OCI-LY1 (cell line): ENCODE measurements around the gene OR5H1.

Experiments
- H2AFZ ChIP-seq: fragments of 200-600 bp; sonication (generic), shearing (Covaris generic); 2 replicates; pipeline ENCODE4 v1.6.0; 2014; ENCODE audit warnings: antibody characterized with exemption, mild to moderate bottlenecking, low read length
- H3F3A ChIP-seq: fragments of 200-600 bp; sonication (generic), shearing (Covaris generic); 2 replicates; pipeline ENCODE4 v1.6.0; 2014; ENCODE audit warnings: mild to moderate bottlenecking, antibody characterized with exemption, low read length, moderate library complexity; ENCODE audit not compliant: insufficient read depth
- H3K27ac ChIP-seq: fragments of 200-600 bp; sonication (generic); 2 replicates; pipeline ENCODE4 v1.5.1; 2014; ENCODE audit warnings: low read length, mixed run types, mild to moderate bottlenecking, low read depth; ENCODE audit not compliant: poor library complexity, severe bottlenecking
- H3K27me3 ChIP-seq: fragments of 200-600 bp; sonication (generic); 2 replicates; pipeline ENCODE4 v1.6.0; 2014; ENCODE audit warnings: antibody characterized with exemption, mild to moderate bottlenecking, low read length, moderate library complexity; ENCODE audit not compliant: insufficient read depth
- H3K36me3 ChIP-seq: fragments of 200-600 bp; sonication (generic); 2 replicates; pipeline ENCODE4 v1.6.1; 2014; ENCODE audit warnings: mild to moderate bottlenecking, antibody characterized with exemption, low read length, moderate library complexity, mixed read lengths; ENCODE audit not compliant: insufficient read depth
- H3K4me1 ChIP-seq: fragments of 200-600 bp; sonication (generic); 2 replicates; pipeline ENCODE4 v1.5.1; 2014; ENCODE audit warnings: mild to moderate bottlenecking, low read length, moderate library complexity; ENCODE audit not compliant: insufficient read depth, severe bottlenecking
- H3K4me2 ChIP-seq: fragments of 200-600 bp; sonication (generic), shearing (Covaris generic); 2 replicates; pipeline ENCODE4 v1.6.1; 2014; ENCODE audit warnings: low read length
- H3K4me3 ChIP-seq: fragments of 200-600 bp; sonication (generic); 2 replicates; pipeline ENCODE4 v1.5.1; 2014; ENCODE audit warnings: low read length, low read depth, mild to moderate bottlenecking, mixed read lengths; ENCODE audit not compliant: poor library complexity, severe bottlenecking
- H3K79me2 ChIP-seq: fragments of 200-600 bp; shearing (Covaris generic); 2 replicates; pipeline ENCODE4 v1.6.1; 2016; ENCODE audit warnings: mixed run types, low read length, mixed read lengths; ENCODE audit not compliant: insufficient read depth
- H3K9ac ChIP-seq: fragments of 200-600 bp; sonication (generic), shearing (Covaris generic); 2 replicates; pipeline ENCODE4 v1.6.1; 2014; ENCODE audit warnings: mild to moderate bottlenecking, low read length, mixed read lengths
- H3K9me2 ChIP-seq: fragments of 200-600 bp; sonication (generic), shearing (Covaris generic); 2 replicates; pipeline ENCODE4 v1.6.1; 2014; ENCODE audit warnings: low read depth, mild to moderate bottlenecking, low read length, mixed read lengths
- H3K9me3 ChIP-seq: fragments of 200-600 bp; shearing (Covaris generic); 2 replicates; pipeline ENCODE4 v1.6.1; 2014; ENCODE audit warnings: low read length, mixed read lengths
- H4K20me1 ChIP-seq: fragments of 200-600 bp; sonication (generic), shearing (Covaris generic); 2 replicates; pipeline ENCODE4 v1.6.0; 2016; ENCODE audit warnings: mild to moderate bottlenecking, low read length; ENCODE audit not compliant: insufficient read depth
- EZH2 ChIP-seq: fragments of 200-600 bp; sonication (generic), shearing (Covaris generic); IDR thresholded peaks from 2 replicates; pipeline ENCODE4 v1.8.0; 2017; ENCODE audit warnings: borderline replicate concordance, mixed run types, mild to moderate bottlenecking, antibody characterized with exemption, low read length, moderate library complexity, mixed read lengths
- TF ChIP-seq, protein P1 (sequence below): fragments of 200-600 bp; sonication (generic), shearing (Covaris generic); IDR thresholded peaks from 2 replicates; pipeline ENCODE4 v1.5.1; 2017; ENCODE audit warnings: mild to moderate bottlenecking, antibody characterized with exemption, low read length, moderate library complexity, mixed read lengths

Gene OR5H1

GRCh38 chr3:98182196-98182595 is 51.7 kb downstream of the OR5H1 start:
- no peak for TF ChIP-seq EZH2
- TF ChIP-seq, protein P1, sequence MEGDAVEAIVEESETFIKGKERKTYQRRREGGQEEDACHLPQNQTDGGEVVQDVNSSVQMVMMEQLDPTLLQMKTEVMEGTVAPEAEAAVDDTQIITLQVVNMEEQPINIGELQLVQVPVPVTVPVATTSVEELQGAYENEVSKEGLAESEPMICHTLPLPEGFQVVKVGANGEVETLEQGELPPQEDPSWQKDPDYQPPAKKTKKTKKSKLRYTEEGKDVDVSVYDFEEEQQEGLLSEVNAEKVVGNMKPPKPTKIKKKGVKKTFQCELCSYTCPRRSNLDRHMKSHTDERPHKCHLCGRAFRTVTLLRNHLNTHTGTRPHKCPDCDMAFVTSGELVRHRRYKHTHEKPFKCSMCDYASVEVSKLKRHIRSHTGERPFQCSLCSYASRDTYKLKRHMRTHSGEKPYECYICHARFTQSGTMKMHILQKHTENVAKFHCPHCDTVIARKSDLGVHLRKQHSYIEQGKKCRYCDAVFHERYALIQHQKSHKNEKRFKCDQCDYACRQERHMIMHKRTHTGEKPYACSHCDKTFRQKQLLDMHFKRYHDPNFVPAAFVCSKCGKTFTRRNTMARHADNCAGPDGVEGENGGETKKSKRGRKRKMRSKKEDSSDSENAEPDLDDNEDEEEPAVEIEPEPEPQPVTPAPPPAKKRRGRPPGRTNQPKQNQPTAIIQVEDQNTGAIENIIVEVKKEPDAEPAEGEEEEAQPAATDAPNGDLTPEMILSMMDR: no peak
- no peaks in the 10 kb centered on the region for H3K4me1 ChIP-seq
- H3K9ac ChIP-seq: no peak overlapping the region
- no peak overlapping the region for H3K4me2 ChIP-seq
- H3K36me3 ChIP-seq: no peaks in the 10 kb centered on the region
- H2AFZ ChIP-seq: no peak overlapping the region
- no peaks in the 10 kb centered on the region for H3K79me2 ChIP-seq
- H3K9me2 ChIP-seq: no peaks in the 10 kb centered on the region
- no peak overlapping the region for H3K4me3 ChIP-seq
- no peaks in the 10 kb centered on the region for H3K27me3 ChIP-seq
- no peaks in the 10 kb centered on the region for H3K9me3 ChIP-seq
- no peak overlapping the region for H3K27ac ChIP-seq
- H3F3A ChIP-seq: no peaks in the 10 kb centered on the region
- no peaks in the 10 kb centered on the region for H4K20me1 ChIP-seq

- Histone ChIP-seq H4K20me1 (no peaks in the 10 kb centered on the region), H3K9ac (no peak overlapping the region), H3K4me3 (no peak overlapping the region), H3K27ac (no peak overlapping the region), H3K27me3 (no peaks in the 10 kb centered on the region), H3F3A (no peaks in the 10 kb centered on the region), H2AFZ (no peak overlapping the region), H3K9me3 (no peaks in the 10 kb centered on the region), H3K36me3 (no peaks in the 10 kb centered on the region), H3K4me2 (no peak overlapping the region), H3K9me2 (no peaks in the 10 kb centered on the region), H3K4me1 (no peaks in the 10 kb centered on the region), H3K79me2 (no peaks in the 10 kb centered on the region)
- TF ChIP-seq EZH2: no peak
- TF ChIP-seq, protein P1: no peak
These were observed 54.7 kb downstream of the OR5H1 start for GRCh38 chr3:98185180-98185579.
